Ishikawa (cell line): ENCODE results near the gene EXT2.

Experiments
- CEBPB ChIP-seq: IDR thresholded peaks from 2 replicates; pipeline ENCODE4 v1.6.1; 2012
- CREB1 ChIP-seq: IDR thresholded peaks from 2 replicates; pipeline ENCODE4 v1.6.1; 2012; ENCODE audit warnings: low read depth
- EGR1 ChIP-seq: IDR thresholded peaks from 2 replicates; pipeline ENCODE4 v1.6.1; 2012
- EP300 ChIP-seq: IDR thresholded peaks from 2 replicates; pipeline ENCODE4 v1.6.1; 2012; ENCODE audit warnings: borderline replicate concordance
- FOXM1 ChIP-seq: IDR thresholded peaks from 2 replicates; pipeline ENCODE4 v1.6.1; 2012; ENCODE audit warnings: low read depth, borderline replicate concordance
- MAX ChIP-seq: IDR thresholded peaks from 2 replicates; pipeline ENCODE4 v1.6.1; 2012
- NFIC ChIP-seq: IDR thresholded peaks from 2 replicates; pipeline ENCODE4 v1.6.1; 2012
- RAD21 ChIP-seq: IDR thresholded peaks from 2 replicates; pipeline ENCODE4 v1.6.1; 2012; ENCODE audit warnings: low read depth
- REST ChIP-seq: IDR thresholded peaks from 2 replicates; pipeline ENCODE4 v1.6.1; 2012; ENCODE audit warnings: low read depth, mild to moderate bottlenecking
- TAF1 ChIP-seq: IDR thresholded peaks from 2 replicates; pipeline ENCODE4 v1.6.1; 2012; ENCODE audit warnings: low read depth, mild to moderate bottlenecking
- TCF12 ChIP-seq: IDR thresholded peaks from 2 replicates; pipeline ENCODE4 v1.6.1; 2012; ENCODE audit warnings: low read depth
- TEAD4 ChIP-seq: IDR thresholded peaks from 2 replicates; pipeline ENCODE4 v1.6.1; 2012
- USF1 ChIP-seq: IDR thresholded peaks from 2 replicates; pipeline ENCODE4 v1.6.1; 2012
- YY1 ChIP-seq: IDR thresholded peaks from 2 replicates; pipeline ENCODE4 v1.6.1; 2012; ENCODE audit warnings: low read depth
- ZBTB7A ChIP-seq: IDR thresholded peaks from 2 replicates; pipeline ENCODE4 v1.6.1; 2012; ENCODE audit warnings: low read depth

EXT2 gene

GRCh38 chr11:44136176-44136945, 40.9 kb downstream of the EXT2 start:
- no peak for TF ChIP-seq USF1
- TF ChIP-seq EGR1 = no peak
- no peak for TF ChIP-seq TEAD4
- no peak for TF ChIP-seq REST
- no peak for TF ChIP-seq CREB1
- TF ChIP-seq YY1 = no peak
- TF ChIP-seq NFIC = no peak
- no peak for TF ChIP-seq RAD21
- no peak for TF ChIP-seq MAX
- TF ChIP-seq EP300 = no peak
- no peak for TF ChIP-seq TCF12
- no peak for TF ChIP-seq ZBTB7A
- TF ChIP-seq FOXM1 = no peak
- TF ChIP-seq CEBPB = no peak
- TF ChIP-seq TAF1 = no peak

- TF ChIP-seq CEBPB (no peak), RAD21 (no peak), TAF1 (no peak), EP300 (no peak), REST (no peak), MAX (no peak), FOXM1 (no peak), ZBTB7A (no peak), NFIC (no peak), USF1 (no peak), CREB1 (no peak), TCF12 (no peak), EGR1 (no peak), YY1 (no peak), TEAD4 (no peak)
Measured at GRCh38 chr11:44137057-44137456, 41.6 kb downstream of the EXT2 start.

- no peak for TF ChIP-seq EP300
- no peak for TF ChIP-seq FOXM1
- no peak for TF ChIP-seq MAX
- no peak for TF ChIP-seq EGR1
- TF ChIP-seq TEAD4 = no peak
- no peak for TF ChIP-seq CREB1
- no peak for TF ChIP-seq REST
- no peak for TF ChIP-seq YY1
- no peak for TF ChIP-seq USF1
Measured at GRCh38 chr11:44138286-44138685, 42.8 kb downstream of the EXT2 start.

- TF ChIP-seq EP300 = no peak
- no peak for TF ChIP-seq TEAD4
- no peak for TF ChIP-seq REST
- TF ChIP-seq USF1 = no peak
Measured at GRCh38 chr11:44138980-44139379, 43.5 kb downstream of the EXT2 start.
